Hepatocyte (in vitro differentiated cells): ENCODE measurements around the gene SGCA. TPM values are rescaled to one million over a fixed set of nuclear protein-coding genes. Genes with fewer than 3 reads are reported as not detected.

Experiments
- DNase-seq: peaks from one replicate; pipeline ENCODE4 v3.0.0-alpha.2; 2016; ENCODE audit warnings: low spot score
- H2AFZ ChIP-seq: fragments of 200-600 bp; sonication (generic); 2 replicates; pipeline ENCODE4 v1.6.0; 2016; ENCODE audit warnings: antibody characterized with exemption, mild to moderate bottlenecking
- H3K27ac ChIP-seq: fragments of 200-600 bp; sonication (generic); 2 replicates; pipeline ENCODE4 v1.5.1; 2016; ENCODE audit warnings: mild to moderate bottlenecking
- H3K27me3 ChIP-seq: fragments of 200-600 bp; sonication (generic); 2 replicates; pipeline ENCODE4 v1.6.1; 2016
- H3K36me3 ChIP-seq: fragments of 200-600 bp; sonication (generic); replicated peaks from 2 replicates; pipeline ENCODE4 v1.5.1; 2016; ENCODE audit warnings: low read depth; ENCODE audit not compliant: insufficient read depth
- H3K4me1 ChIP-seq: fragments of 200-600 bp; sonication (generic); 2 replicates; pipeline ENCODE4 v1.5.1; 2016; ENCODE audit warnings: mild to moderate bottlenecking, moderate library complexity; ENCODE audit not compliant: insufficient read depth
- H3K4me2 ChIP-seq: fragments of 200-600 bp; sonication (generic); 2 replicates; pipeline ENCODE4 v1.6.0; 2016
- H3K4me3 ChIP-seq: fragments of 200-600 bp; sonication (generic); 2 replicates; pipeline ENCODE4 v1.5.1; 2016; ENCODE audit warnings: mild to moderate bottlenecking
- H3K79me2 ChIP-seq: fragments of 200-600 bp; sonication (generic); 2 replicates; pipeline ENCODE4 v1.6.0; 2017; ENCODE audit warnings: mild to moderate bottlenecking
- H3K9me2 ChIP-seq: fragments of 200-600 bp; sonication (generic); replicated peaks from 2 replicates; pipeline ENCODE4 v1.6.0; 2017; ENCODE audit warnings: mild to moderate bottlenecking; ENCODE audit not compliant: insufficient read depth
- H3K9me3 ChIP-seq: fragments of 200-600 bp; sonication (generic); 2 replicates; pipeline ENCODE4 v1.5.1; 2016; ENCODE audit warnings: low read depth, mild to moderate bottlenecking
- H4K20me1 ChIP-seq: fragments of 200-600 bp; sonication (generic); 2 replicates; pipeline ENCODE4 v1.6.0; 2016; ENCODE audit warnings: mild to moderate bottlenecking; ENCODE audit not compliant: insufficient read depth, poor library complexity, severe bottlenecking
- EZH2 ChIP-seq: fragments of 200-600 bp; sonication (generic); IDR thresholded peaks from 2 replicates; pipeline ENCODE4 v1.6.1; 2016; ENCODE audit warnings: antibody characterized with exemption, mild to moderate bottlenecking, borderline replicate concordance
- EZH2phosphoT487 ChIP-seq: fragments of 200-600 bp; sonication (generic); IDR thresholded peaks from one replicate; pipeline ENCODE4 v1.6.1; 2018; ENCODE audit warnings: antibody characterized with exemption, mild to moderate bottlenecking, low read depth, moderate library complexity; ENCODE audit not compliant: unreplicated experiment, severe bottlenecking
- WGBS: methylation state at CpG from one replicate; pipeline ENCODE4 v1.1.6; 2016; ENCODE audit warnings: low lambda C conversion rate; ENCODE audit errors: missing lambda C conversion rate; 5-methylcytosine and 5-hydroxymethylcytosine counted together
- polyA plus RNA-seq: library from polyadenylated mRNA; unstranded; fragments of >200 nt; fragmentation: Nextera tagmentation; extraction: Ambion mirVana; gene quantifications from 2 replicates; pipeline ENCODE4 v1.2.1, GENCODE V29; 2016
- total RNA-seq: library from RNA; depleted of rRNA; stranded (reverse); fragments of >200 nt; gene quantifications from 2 replicates; pipeline ENCODE4 v1.2.3, GENCODE V29; 2014
- TF ChIP-seq, protein P1 (sequence below): fragments of 200-600 bp; sonication (generic); IDR thresholded peaks from 2 replicates; pipeline ENCODE4 v1.5.1; 2016; ENCODE audit warnings: antibody characterized with exemption, mild to moderate bottlenecking; ENCODE audit not compliant: poor library complexity

Gene SGCA
- total and polyA plus RNA-seq, 2 experiments from 2014 or later, result 0.37 to 2.2 TPM

- Histone ChIP-seq H2AFZ (no peak overlapping the region), H3K4me2 (no peak overlapping the region), H3K4me3 (no peak overlapping the region), H3K36me3 (no peaks in the 10 kb centered on the region), H3K27me3 (no peaks in the 10 kb centered on the region), H3K79me2 (no peaks in the 10 kb centered on the region), H3K4me1 (no peaks in the 10 kb centered on the region), H3K9me2 (no peaks in the 10 kb centered on the region), H4K20me1 (no peaks in the 10 kb centered on the region), H3K9me3 (no peaks in the 10 kb centered on the region), H3K27ac (no peak overlapping the region)
- DNase-seq, result no peak
- TF ChIP-seq, protein P1, sequence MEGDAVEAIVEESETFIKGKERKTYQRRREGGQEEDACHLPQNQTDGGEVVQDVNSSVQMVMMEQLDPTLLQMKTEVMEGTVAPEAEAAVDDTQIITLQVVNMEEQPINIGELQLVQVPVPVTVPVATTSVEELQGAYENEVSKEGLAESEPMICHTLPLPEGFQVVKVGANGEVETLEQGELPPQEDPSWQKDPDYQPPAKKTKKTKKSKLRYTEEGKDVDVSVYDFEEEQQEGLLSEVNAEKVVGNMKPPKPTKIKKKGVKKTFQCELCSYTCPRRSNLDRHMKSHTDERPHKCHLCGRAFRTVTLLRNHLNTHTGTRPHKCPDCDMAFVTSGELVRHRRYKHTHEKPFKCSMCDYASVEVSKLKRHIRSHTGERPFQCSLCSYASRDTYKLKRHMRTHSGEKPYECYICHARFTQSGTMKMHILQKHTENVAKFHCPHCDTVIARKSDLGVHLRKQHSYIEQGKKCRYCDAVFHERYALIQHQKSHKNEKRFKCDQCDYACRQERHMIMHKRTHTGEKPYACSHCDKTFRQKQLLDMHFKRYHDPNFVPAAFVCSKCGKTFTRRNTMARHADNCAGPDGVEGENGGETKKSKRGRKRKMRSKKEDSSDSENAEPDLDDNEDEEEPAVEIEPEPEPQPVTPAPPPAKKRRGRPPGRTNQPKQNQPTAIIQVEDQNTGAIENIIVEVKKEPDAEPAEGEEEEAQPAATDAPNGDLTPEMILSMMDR, result no peak
- TF ChIP-seq EZH2, result no peak
- no peak for TF ChIP-seq EZH2phosphoT487
- 77% methylated on average over 11 of the region's 11 CpGs for WGBS
Measured at GRCh38 chr17:50163843-50164696, 1.7 kb upstream of the SGCA start.

GRCh38 chr17:50164697-50164988 lies 1.2 kb upstream of the SGCA start:
- 95% methylated on average over 2 of the region's 2 CpGs for WGBS
- Histone ChIP-seq H3K9me3 (no peaks in the 10 kb centered on the region), H2AFZ (no peak overlapping the region)

GRCh38 chr17:50165066-50165465 lies 739 bp upstream of the SGCA start:
- H3K27me3 ChIP-seq, result no peaks in the 10 kb centered on the region
- H3K4me1 ChIP-seq, result no peaks in the 10 kb centered on the region
- H2AFZ ChIP-seq, result no peak overlapping the region
- no peaks in the 10 kb centered on the region for H3K9me3 ChIP-seq
- H3K9me2 ChIP-seq, result no peaks in the 10 kb centered on the region
- WGBS, result 94% methylated on average over 9 of the region's 9 CpGs
- no peak overlapping the region for H3K27ac ChIP-seq
- DNase-seq, result no peak
- H3K4me2 ChIP-seq, result no peak overlapping the region
- no peak overlapping the region for H3K4me3 ChIP-seq
- no peaks in the 10 kb centered on the region for H4K20me1 ChIP-seq
- no peaks in the 10 kb centered on the region for H3K79me2 ChIP-seq
- no peaks in the 10 kb centered on the region for H3K36me3 ChIP-seq
- no peak for TF ChIP-seq EZH2phosphoT487
- TF ChIP-seq EZH2, result no peak
- TF ChIP-seq, protein P1, result no peak

More at GRCh38 chr17:50164697-50164988, 1.2 kb upstream of the SGCA start:
- Histone ChIP-seq H3K4me3 (no peak overlapping the region), H3K36me3 (no peaks in the 10 kb centered on the region), H3K9me2 (no peaks in the 10 kb centered on the region), H3K4me1 (no peaks in the 10 kb centered on the region), H4K20me1 (no peaks in the 10 kb centered on the region), H3K4me2 (no peak overlapping the region), H3K27ac (no peak overlapping the region), H3K79me2 (no peaks in the 10 kb centered on the region), H3K27me3 (no peaks in the 10 kb centered on the region)
- TF ChIP-seq EZH2phosphoT487 (no peak), EZH2 (no peak)
- TF ChIP-seq, protein P1, result no peak
- DNase-seq, result no peak
